ENCODE data around the gene FOXP2.
"Not testable (repeated sequence)": the region's sequence is repeated elsewhere in the genome, so short reads cannot be mapped to it uniquely, and the experiment has no call there.

Gene FOXP2

DNA sequence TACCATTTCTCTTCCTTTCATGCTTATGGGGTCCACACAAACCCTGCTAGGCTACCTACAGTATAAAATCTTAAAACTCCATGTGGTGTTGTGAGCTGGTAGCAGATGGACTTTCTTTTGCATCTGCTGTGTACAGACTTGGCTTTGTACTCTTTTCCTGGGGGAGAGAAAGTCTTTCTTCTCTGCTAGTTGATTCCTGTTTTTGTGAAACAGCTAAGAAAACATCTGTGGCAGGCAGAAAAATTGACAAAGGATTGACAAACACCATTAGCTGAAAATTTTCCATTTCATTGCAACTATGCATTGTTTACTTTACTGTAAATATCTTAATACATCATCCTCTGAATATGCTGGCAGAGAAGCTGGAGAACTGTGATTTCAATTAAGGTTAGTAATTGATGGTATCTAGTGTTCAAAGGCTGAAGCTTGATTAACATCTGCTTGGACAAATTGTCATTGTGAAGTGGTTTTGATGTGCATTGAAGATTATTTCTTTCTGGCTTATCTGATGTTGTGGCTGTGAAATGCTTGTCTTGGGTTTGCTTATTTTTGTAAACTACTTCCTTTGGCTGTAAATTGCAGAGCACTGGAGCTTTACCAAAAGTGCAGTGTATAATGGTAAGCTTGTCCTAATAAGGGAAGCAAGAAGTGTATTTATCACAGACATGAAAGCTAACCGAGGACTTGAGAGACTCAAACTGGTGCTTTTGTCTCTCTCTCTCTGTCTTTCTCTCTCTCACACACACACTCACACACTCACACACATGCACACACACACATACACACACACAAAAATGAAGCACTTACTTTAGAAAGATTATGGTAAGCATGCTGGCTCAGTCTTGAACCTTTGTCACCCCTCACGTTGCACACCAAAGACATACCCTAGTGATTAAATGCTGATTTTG, at the start of gene FOXP2:
FOXP2 (plus strand) TSS at position 660 of the 908 bp plus-strand sequence. CDS start 11,697 bp downstream, outside the sequence.
- no peak for DNase-seq

DNA sequence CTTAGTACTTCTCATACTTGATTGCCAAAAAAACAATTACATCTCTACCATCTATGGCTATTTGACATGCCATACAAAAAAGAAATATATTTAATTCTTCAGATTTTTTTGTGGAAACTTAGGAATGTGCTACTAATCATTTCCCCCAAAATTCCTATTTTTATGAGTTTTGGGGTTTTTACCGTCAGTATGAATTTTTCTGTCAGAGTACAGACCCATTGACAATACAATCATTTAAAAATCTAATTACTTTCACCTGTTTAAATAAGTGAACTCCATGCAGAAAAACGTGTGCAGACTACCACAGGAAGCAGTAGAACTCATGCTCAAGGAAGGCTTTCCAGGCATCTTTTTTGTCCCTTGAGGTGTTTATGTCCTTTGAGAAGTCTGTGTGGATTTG, 48.8 kb upstream of the FOXP2 start:
- DNase-seq, result no peak

DNA sequence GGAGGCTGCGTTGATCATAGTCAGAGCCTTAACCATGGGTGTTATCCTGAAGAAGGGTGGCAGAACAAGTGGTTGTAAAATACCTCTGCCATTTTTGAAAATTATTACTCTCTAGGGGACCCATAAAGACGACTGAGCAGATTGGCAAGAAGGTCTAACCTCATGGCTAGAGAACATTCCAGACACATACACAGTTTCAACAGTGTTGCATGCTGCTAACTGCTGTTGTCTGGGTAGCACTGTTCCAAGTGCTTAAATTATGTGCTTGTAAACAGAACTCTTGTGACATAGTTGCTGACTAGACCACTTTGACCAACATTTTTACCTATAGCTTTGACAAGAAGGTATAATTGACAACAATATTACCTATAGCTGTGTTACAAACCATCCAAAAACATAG, 46.1 kb upstream of the FOXP2 start:
- DNase-seq, result no peak

DNA sequence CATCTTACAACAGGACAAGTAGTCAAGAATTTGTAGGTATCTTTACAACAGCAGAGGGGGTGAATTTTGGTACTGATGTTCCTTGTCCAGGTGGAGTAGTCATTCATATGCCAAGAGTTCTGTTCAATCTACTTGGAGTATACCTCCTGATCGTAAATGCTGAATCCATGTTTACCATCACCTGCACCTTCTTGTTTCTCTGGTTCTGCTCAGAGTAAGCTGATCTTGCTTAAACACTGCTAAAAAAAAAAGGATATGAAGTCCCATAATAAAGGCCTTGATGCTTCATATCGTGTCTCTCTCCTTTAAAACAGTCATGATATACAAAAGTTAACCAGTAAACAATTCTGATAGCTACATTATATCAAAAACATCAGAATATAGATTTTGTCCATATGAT, 45.3 kb upstream of the FOXP2 start:
- DNase-seq, result no peak

DNA sequence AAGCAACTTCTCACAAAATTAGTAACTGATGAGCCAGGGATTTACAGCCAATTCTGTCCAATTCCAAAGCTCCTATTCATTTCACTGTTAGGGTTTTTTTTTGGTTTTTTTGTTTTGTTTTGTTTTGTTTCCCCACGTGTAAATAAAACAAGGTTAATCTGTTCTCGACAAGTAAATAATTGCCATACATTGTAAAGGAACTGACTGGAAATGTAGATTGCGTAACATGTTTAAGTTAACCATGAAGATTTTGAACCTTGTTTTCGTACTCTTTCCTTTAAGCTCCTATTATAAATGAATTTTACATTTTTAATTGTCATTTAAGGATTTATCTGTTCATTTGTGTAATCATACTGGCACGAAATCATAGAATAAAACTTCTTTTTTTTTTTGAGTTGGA, 42.0 kb upstream of the FOXP2 start:
- no peak for DNase-seq

DNA sequence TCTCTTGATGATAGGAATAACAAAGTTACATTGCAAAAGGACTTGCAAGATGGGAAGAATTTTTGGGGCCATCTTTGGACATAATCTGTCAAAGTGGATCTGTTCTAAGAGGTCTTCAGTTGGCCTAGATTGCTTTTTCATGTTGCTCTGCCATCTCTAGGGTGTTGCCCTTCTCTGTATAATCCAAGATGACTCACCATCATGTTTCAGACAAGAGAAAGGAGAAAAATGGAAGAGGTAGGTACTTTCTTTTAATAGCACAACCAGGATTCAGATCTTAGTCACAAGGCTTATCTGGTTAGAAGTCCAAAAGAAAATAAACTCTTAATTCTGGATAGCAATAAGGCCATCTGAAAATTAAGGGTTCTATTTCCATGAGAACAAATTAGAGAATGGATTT, 38.7 kb upstream of the FOXP2 start:
- no peak for DNase-seq

DNA sequence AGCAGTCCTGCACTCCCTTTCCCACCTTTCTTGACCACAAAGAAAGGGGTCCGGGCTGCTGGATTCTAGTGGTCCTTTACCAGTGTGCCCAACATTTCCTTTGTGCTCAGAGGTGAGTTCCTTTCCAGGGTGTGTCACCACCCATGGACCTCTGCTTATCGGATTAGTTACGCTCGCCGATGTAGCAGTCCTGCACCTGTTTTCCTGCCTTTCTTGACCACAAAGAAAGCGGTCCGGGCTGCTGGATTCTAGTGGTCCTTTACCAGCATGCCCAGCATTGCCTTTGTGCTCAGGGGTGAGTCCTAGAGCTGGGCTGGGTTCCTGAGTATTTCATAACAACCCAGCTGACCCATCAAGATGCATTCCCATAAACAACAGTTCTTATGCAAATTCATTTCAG, 30.7 kb upstream of the FOXP2 start:
- DNase-seq, result not testable (repeated sequence)

DNA sequence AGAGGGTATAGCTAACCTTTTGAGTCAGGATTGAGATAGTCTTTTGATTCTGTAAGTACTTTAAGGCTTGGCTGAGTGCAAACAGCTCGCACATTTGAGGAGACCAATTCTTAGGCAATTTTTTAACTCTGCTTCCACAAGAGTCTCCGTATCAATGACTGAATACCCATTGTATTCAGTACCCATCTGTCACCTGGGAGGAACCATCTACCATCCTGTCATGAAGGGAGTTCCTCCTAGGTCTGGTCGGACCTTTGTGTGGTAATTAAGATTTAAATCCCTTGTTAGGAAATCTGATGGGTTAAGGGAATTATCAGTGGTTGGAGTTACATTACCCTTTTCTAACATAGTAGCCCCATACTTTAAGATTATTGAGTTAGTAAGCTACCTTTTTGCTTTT, 30.3 kb upstream of the FOXP2 start:
- DNase-seq, result not testable (repeated sequence)

DNA sequence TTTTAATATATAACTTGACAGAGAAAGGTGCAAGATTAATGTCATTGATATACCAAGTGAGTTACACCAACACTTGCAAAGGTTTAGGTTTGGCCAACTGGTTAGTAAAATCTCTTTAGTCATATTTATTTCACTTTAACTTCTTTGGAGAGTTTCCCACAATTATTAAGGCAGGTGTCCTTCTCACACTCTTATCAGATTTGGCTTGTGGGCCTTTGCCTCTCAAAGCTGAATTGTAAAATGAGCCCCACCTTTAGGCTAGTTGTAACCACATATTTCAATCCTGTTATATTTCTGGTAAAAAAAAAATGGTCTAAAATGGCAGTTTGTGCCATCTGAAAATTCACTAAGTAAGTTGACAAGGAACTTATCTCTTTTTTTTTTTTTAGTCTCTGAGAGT, 26.6 kb upstream of the FOXP2 start:
- no peak for DNase-seq

DNA sequence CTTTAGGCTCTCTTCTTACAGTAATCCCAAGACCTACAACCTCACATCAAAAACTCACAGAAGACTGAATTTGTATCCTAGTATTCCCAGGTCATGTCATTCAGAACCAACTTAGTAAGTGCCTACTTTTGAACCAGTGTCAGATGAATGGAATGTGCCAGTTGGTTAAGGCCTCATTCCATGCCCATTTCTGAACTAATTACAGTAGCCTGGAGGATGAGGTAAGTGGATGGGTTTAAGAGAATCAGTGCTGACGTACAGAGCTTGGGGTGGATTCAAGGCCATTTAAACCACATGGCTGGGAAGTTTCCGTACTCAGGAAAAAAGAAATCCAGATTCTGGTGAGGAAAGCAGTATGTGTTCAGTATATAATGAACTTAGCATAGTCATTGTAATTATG, 21.9 kb upstream of the FOXP2 start:
- no peak for DNase-seq

DNA sequence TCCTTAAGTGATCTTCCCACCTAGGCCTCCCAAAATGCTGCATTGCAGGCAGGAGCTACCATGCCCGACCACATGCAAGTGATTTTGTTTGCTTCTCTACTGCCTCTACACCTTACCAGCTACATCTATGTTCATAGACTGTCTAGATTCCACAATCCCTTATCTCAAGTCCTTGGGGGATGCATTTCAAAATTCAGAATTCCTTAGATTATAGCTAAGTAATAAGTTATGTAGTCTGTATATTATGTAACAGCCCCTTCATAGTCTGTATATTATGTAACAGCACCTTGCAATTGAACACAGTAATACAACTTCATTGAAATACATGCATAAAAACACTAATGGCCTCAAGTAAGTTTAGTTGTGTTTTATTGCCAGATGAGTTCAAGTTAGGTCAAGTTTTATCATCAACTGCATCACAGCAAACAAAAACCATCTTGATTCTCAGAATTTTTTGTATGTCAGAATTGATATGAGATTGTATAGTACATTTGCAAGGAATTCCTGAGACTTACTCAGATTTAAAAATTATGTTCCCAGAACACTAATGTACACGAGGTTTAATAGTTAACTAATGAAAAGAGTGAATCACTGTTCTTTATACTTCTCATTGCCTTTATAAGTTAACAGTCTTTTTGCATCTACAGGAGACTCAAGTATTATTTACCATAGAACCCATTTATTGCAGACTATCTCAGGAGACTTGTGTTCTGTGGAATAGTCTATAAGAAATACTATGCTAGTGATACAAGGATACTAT, 11.6 kb upstream of the FOXP2 start:
- no peak for DNase-seq

DNA sequence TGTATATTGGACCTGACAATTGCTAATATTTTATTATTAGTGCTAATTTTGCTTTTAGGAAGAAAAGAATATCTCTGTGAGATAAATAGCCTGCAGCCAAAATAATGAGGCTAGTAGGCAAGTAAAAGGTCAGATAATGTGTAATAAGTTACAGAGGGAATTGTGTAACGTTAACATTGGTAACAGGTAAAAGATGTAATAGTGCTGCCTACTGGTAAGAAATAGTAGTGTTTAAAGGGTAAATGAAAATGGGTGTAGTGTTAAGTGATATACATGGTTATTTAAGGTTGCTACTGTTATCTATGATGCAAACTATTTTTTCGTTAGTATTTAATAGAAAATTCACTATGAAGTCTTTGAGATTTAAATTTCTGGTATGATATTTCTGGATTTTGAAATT, 9.2 kb upstream of the FOXP2 start:
- no peak for DNase-seq

DNA sequence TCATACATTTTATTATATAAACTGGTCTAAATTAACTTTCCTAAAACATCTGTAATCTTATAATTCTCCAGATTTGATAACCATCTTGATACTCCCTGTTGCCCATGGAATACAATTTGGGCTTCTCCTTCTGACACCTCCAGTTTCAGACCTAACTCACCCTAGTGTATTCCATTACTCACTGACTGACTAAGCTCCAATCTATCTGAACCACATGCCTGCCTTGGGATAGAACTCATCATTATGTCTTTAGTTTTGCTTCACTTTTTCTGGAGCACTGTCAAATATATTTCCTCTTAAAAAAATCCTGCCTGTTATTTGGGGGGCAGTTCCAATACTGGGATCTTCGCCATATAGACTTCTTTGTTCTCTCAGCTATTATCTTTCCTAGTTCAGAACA, 4.9 kb upstream of the FOXP2 start:
- no peak for DNase-seq

DNA sequence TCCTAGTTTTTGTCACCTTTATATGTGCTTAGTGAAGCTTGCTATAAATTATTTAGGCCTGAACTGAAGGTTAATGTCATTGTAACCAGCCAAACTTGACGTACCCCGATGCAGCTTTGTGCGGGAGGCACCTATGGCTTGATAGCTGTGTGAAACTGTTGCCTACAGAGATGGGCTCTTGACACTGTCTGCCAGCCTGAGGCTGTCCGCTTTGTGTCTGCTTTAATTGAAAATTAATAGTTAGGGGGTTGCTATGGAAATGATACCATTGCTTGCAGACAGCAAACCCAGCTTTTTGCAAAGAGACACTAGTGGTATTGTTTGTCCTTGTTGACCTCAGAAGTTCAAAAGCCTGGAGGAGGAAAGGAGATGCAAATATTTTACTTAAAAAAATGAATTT, 2.1 kb upstream of the FOXP2 start:
- DNase-seq, result no peak

DNA sequence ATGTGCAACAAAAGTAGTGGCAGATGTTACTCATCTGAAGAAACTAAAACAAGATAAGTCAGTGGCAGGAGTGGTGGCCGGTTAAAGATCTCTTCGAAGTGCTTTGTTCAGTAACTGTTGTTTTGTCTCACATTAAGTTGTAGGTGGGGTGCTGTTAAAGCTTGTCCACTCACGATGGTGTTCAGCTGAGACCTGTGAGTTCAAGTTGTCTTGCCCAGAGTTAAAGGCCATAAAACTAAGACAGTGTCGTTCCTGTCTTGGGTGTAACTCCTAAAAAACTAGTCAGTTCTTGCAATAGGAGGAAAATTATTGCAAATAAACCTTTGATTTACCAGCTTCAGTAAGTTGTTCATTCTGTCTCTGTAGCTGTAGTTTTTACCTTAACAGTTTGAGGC, 857 bp upstream of the FOXP2 start:
- DNase-seq, result no peak

DNA sequence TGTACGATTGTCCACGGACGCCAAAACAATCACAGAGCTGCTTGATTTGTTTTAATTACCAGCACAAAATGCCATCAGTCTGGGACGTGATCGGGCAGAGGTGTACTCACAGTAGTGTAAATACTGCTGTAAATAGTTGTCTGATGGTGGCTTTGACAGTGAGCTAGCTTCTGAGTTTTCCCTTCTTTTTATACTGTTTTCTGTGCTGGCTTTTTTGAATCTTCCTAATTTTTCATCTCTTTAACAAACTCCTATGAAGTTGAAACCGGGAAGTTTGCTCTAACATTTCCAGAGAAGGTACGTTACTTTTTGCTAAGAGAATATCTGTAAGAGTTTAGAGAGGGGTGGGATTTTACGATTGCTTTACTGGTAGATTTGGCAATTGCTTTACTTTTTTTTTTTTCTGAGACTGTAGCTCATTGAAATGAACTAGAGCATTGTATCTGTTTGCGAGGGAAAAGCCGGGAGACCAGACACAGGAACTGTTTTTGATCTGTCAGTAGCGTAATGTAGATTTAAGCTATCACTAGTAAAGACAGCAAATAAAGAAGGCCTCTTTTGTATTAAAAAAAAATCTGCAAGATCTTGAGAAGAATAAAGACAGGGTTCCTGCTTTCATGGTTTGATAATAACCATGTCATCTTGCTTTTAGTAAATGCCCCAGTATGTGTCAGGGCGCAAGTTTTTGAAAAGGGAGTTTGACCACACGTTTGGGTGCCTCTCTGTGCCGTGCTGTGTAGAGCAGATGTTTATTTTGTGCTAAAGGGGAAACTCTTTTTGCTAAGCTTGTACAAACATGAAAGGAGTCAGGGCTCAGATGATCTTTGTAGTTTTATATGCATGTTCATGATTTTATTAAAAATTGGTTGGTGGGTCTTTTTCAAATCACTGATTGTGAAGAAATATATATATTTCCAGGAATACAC, 712 bp downstream of the FOXP2 start:
- DNase-seq, result no peak

DNA sequence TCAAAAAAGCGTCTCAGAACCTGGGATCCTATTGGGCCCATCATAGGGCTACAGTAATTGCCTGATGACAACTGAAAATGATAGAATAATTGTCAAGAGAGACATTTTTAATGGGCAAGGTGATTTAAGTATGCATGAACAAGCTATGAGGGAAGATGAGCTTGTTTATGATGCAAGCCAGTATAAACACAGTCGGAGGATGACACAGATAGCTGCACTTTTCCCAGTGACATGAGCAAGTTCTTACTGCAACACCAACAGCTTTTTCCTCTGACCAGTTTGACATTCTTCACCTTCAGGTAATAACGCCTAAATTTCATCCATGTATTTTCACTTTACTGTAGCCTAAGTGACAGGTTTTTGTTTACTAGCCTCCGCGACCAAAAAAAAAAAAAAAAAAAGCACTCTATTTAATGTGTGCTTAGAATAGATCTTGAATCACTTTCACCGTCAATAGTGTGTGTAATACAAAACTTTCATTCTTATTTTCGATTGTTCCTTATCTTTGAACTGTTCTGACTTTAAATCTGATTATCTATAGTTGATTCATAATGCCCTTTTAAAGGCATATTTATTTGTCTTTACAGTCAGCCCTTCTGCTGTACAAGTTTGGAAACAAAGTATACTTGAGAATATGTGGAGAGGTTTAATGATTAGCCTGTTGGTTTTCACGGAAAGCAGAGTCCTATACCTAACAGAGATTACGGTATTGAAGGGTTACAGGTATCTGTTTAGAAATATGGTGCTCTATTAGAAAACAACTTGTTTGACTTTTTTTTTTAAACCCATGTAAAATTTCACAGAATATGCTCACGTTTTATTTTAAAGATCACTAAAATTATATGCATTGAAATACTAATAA, 1.7 kb downstream of the FOXP2 start:
- DNase-seq, result no peak

DNA sequence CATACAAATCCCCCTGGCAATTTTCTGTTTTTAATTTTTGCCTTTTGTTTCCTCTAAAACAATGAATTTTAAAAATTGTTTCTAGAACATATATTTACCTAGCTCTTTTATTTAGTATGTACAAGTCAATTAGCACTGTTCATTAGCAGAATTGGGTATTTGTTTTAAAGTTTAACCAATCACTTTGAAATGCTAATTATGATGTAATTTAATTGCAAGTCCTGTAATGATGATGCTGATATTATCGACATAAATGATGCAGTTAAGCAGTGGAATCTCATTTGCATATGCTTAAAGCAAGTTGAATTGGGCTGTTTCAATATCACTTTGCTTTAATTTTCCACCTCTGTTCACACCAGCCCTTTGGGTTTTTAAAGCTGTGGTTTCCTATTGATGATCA, 2.7 kb downstream of the FOXP2 start:
- DNase-seq, result no peak

DNA sequence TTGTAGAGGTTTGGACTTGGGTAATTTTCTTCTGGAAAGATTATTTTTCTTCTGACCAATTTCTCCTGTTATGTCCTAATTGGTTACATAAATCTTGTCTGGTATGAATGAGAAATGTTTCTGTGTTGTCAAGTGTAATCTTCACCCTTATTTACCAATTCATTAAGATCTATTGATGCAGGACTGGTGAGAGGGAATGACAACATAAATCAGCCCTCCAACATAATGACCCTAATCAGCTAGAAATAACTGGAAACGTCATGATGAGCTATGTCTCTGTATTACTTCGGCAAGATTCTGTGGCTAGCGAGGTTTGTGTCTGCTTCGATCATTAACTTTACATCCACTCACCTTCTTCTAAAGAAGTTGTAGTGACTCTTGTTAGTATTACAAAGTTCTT, 3.5 kb downstream of the FOXP2 start:
- no peak for DNase-seq

DNA sequence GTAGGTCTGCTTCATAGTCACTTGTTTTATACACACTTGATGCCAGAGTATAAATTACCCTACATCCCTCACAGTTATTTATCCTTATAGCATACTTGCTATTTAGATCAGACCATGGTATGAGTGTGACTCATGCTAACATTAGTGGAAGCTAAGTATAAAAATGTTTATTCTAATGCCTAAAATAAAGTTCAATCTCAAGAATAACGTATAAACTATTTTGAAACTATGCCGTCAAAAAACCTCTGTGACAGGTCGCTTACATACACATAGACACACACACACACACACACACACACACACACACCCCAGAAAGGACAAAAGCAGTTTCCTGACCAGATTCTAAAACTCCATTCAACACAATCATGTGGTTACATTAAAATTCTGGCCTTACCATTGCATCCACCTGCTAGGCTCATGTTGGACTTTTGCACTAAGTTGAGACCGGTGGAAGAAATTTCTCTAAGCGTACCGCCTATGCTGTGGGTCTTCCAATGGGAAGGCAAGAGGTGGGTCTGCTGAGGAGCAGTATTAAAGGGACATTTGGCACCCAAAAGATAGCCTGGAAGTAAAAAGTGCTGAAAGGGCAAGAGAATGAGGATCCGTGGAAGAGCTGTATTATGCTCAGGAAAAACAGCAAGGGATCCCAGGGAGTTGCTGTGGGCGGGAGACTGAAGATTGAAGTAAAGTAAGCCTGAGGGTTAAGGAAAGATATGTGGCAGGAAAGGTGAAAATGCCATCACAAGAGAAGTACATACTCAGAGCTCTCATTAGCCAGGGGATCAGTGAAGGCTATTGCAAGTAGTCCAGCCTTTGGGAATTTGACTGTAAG, 5.0 kb downstream of the FOXP2 start:
- DNase-seq, result no peak
